Endothelial cell (in vitro differentiated cells): ENCODE measurements around the gene RPS17. TPM values are rescaled to one million over a fixed set of nuclear protein-coding genes. Genes with fewer than 3 reads are reported as not detected.

Experiments
- DNase-seq: peaks from one replicate; pipeline ENCODE4 v3.0.0; 2021; ENCODE audit warnings: low spot score
- H3K27ac Mint-ChIP-seq: one replicate; pipeline ENCODE4 v1.8.0; 2021; ENCODE audit warnings: mixed read lengths, inconsistent platforms; ENCODE audit not compliant: unreplicated experiment
- H3K27me3 Mint-ChIP-seq: one replicate; pipeline ENCODE4 v1.8.0; 2021; ENCODE audit warnings: mild to moderate bottlenecking, moderate library complexity, mixed read lengths, inconsistent platforms; ENCODE audit not compliant: unreplicated experiment
- H3K36me3 Mint-ChIP-seq: one replicate; pipeline ENCODE4 v1.8.0; 2021; ENCODE audit warnings: mild to moderate bottlenecking, low read depth, mixed read lengths, inconsistent platforms; ENCODE audit not compliant: unreplicated experiment
- H3K4me1 Mint-ChIP-seq: one replicate; pipeline ENCODE4 v1.8.0; 2021; ENCODE audit warnings: mild to moderate bottlenecking, mixed read lengths, inconsistent platforms; ENCODE audit not compliant: unreplicated experiment
- H3K4me3 Mint-ChIP-seq: one replicate; pipeline ENCODE4 v1.8.0; 2021; ENCODE audit warnings: mild to moderate bottlenecking, mixed read lengths, inconsistent platforms; ENCODE audit not compliant: unreplicated experiment
- H3K9me3 Mint-ChIP-seq: one replicate; pipeline ENCODE4 v1.8.0; 2021; ENCODE audit warnings: mixed read lengths, inconsistent platforms; ENCODE audit not compliant: unreplicated experiment
- CTCF ChIP-seq: fragments of 200-600 bp; sonication (generic); IDR thresholded peaks from one replicate; pipeline ENCODE4 v1.5.0; 2021; ENCODE audit warnings: antibody characterized with exemption; ENCODE audit not compliant: unreplicated experiment
- total RNA-seq: library from RNA; stranded (reverse); fragmentation: NEBNext Ultra II Directional; extraction: Animal tissue kit (Norgen Biotek cat#: 25700); gene quantifications from one replicate; pipeline ENCODE4 v1.2.1, GENCODE V29; 2021; ENCODE audit not compliant: unreplicated experiment

The RPS17 gene
- total RNA-seq, 1 donor from 2014 or later = 1,823 TPM

GRCh38 chr15:82568986-82569385 lies 28.7 kb upstream of the RPS17 start:
- Mint-ChIP-seq H3K4me1 (peaks cover 11% of the 10 kb centered on the region), H3K4me3 (no peak overlapping the region), H3K27ac (no peak overlapping the region), H3K36me3 (no peaks in the 10 kb centered on the region), H3K9me3 (no peaks in the 10 kb centered on the region), H3K27me3 (peaks cover 5% of the 10 kb centered on the region)
- no peak for TF ChIP-seq CTCF
- no peak for DNase-seq

- Mint-ChIP-seq H3K4me1 (peaks cover 9% of the 10 kb centered on the region), H3K9me3 (no peaks in the 10 kb centered on the region)
Observed at GRCh38 chr15:82567661-82568060, 27.4 kb upstream of the RPS17 start.

DNA sequence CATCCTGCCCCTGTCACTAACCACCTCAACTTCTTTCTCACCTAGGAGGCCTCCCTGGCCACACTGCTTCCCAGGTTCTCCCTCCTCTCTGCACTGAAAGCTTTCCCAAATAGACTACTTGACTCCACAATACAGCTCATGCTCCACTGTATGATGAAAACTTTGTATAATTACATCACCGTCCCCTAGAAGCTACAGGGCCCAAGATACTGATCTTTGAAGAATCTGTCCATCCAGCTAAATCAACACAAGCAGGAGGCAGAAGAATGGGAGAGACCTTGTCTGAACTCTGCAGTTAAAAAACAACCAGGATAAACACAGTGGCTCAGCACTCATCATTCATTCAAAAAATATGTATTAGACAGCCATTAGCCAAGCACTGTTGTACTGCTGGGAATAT lies 26.4 kb upstream of the RPS17 start:
- no peak for DNase-seq
- H3K9me3 Mint-ChIP-seq = no peaks in the 10 kb centered on the region
- TF ChIP-seq CTCF = no peak
- H3K4me1 Mint-ChIP-seq = peaks cover 6% of the 10 kb centered on the region
- H3K27ac Mint-ChIP-seq = no peak overlapping the region
- no peak overlapping the region for H3K4me3 Mint-ChIP-seq
- H3K27me3 Mint-ChIP-seq = peaks cover 6% of the 10 kb centered on the region
- H3K36me3 Mint-ChIP-seq = no peaks in the 10 kb centered on the region

More at GRCh38 chr15:82567661-82568060, 27.4 kb upstream of the RPS17 start:
- Mint-ChIP-seq H3K36me3 (no peaks in the 10 kb centered on the region), H3K27ac (no peak overlapping the region), H3K4me3 (no peak overlapping the region), H3K27me3 (peaks cover 3% of the 10 kb centered on the region)
- DNase-seq = no peak
- TF ChIP-seq CTCF = no peak

DNA sequence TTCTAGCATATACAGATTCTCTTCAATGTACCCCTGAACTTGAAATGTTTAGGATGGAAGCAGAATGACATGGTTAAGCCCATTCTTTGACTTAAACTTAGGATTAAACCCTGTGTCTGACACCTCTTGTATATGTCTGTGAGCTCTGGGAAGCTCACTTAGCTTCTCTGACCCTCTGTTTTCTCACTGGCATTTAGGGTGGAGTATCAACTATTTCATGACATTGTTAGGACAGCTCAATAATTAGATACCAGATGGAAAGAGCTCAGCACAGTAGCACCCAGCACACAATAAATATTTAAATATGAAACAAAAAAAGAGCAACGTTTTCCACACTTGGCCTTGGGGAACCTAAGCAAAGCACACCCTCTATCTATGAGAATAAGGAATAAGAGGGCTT lies 18.2 kb upstream of the RPS17 start:
- Mint-ChIP-seq H3K27ac (no peak overlapping the region), H3K4me1 (no peaks in the 10 kb centered on the region), H3K9me3 (no peaks in the 10 kb centered on the region), H3K27me3 (peaks cover 3% of the 10 kb centered on the region), H3K4me3 (no peak overlapping the region), H3K36me3 (no peaks in the 10 kb centered on the region)
- TF ChIP-seq CTCF = no peak
- no peak for DNase-seq

GRCh38 chr15:82556315-82557035 lies 16.2 kb upstream of the RPS17 start:
- peaks cover 2% of the 10 kb centered on the region for H3K27me3 Mint-ChIP-seq
- no peak for TF ChIP-seq CTCF
- H3K4me3 Mint-ChIP-seq = no peak overlapping the region
- H3K27ac Mint-ChIP-seq = no peak overlapping the region
- H3K36me3 Mint-ChIP-seq = no peaks in the 10 kb centered on the region
- no peaks in the 10 kb centered on the region for H3K9me3 Mint-ChIP-seq
- H3K4me1 Mint-ChIP-seq = no peaks in the 10 kb centered on the region
- DNase-seq = no peak
